Right lobe of liver (tissue), 6 donors: ENCODE results near the gene RCAN3. TPM values are rescaled to one million over a fixed set of nuclear protein-coding genes. Genes with fewer than 3 reads are reported as not detected.
A peak's percentile ranks its signal among the peaks of the same experiment; 100 is the strongest.

Experiments used
- ATAC-seq, 4 donors: fragments of 200-7000 bp; cut with Tn5 transposase; one replicate each; pipeline ENCODE4 v1.9.1; 2020; ENCODE audit warnings: mild to moderate bottlenecking in 4 of 4, moderate library complexity in 4 of 4
- DNase-seq, 3 donors: peaks; one replicate each; pipeline ENCODE4 v3.0.0-alpha.2; 2020
- H3K27ac ChIP-seq, 3 donors: fragments of 200-600 bp; one replicate each; pipeline ENCODE4 v1.8.0; 2022
- H3K27me3 ChIP-seq, 2 donors: fragments of 200-600 bp; one replicate each; pipeline ENCODE4 v1.8.0; 2022
- H3K36me3 ChIP-seq, 4 donors: fragments of 200-600 bp; sonication (generic) in 1 of 4; one replicate each; pipeline versions ENCODE4 v1.5.1 to v1.8.0; 2017 to 2022; ENCODE audit warnings: control low read depth in 1 of 4
- H3K4me1 ChIP-seq, 4 donors: fragments of 200-600 bp; sonication (generic) in 1 of 4; one replicate each; pipeline versions ENCODE4 v1.5.1 to v1.8.0; 2017 to 2022; ENCODE audit warnings: control low read depth in 1 of 4
- H3K4me3 ChIP-seq, 3 donors: fragments of 200-600 bp; one replicate each; pipeline ENCODE4 v1.8.0; 2022
- H3K9me3 ChIP-seq, 4 donors: fragments of 200-600 bp; sonication (generic) in 1 of 4; one replicate each; pipeline versions ENCODE4 v1.5.1 to v1.8.0; 2017 to 2022; ENCODE audit warnings: control low read depth in 1 of 4
- POLR2A ChIP-seq: fragments of 450-650 bp; IDR thresholded peaks from one replicate; pipeline ENCODE4 v1.6.1; 2017; ENCODE audit warnings: antibody characterized with exemption, mild to moderate bottlenecking
- WGBS: methylation state at CpG from one replicate; pipeline ENCODE4 v1.1.6; 2018; ENCODE audit warnings: low coverage, low lambda C conversion rate; ENCODE audit not compliant: insufficient coverage; ENCODE audit errors: missing lambda C conversion rate; 5-methylcytosine and 5-hydroxymethylcytosine counted together
- intact Hi-C, 2 donors: fragments of 100-400 bp; cut with DNase I; formaldehyde crosslinking; loops; one replicate each; pipeline versions ENCODE4 v1.11.2 to v1.14.1; 2022
- total RNA-seq, 6 experiments: library from RNA; depleted of rRNA in 2 of 6; stranded (reverse); fragments of >200 nt in 2 of 6; fragmentation: NEBNext Ultra II Directional in 3 of 6; extraction: Animal tissue kit (Norgen Biotek cat#: 25700) in 3 of 6; gene quantifications; one replicate each; pipeline versions ENCODE4 v1.1.0 to v1.2.4, GENCODE V29; 2016 to 2023
- TF ChIP-seq, protein P1 (sequence below), 4 donors: fragments of 200-600 bp in 3 of 4; fragments of 450-650 bp in 1 of 4; IDR thresholded peaks; one replicate each; pipeline versions ENCODE4 v1.5.1 to v1.8.0; 2016 to 2022; ENCODE audit warnings: antibody characterized with exemption in 4 of 4, mild to moderate bottlenecking in 2 of 4
- donor health status: DM: no; HTN: yes; CAD: no.
- donor health status: DM: no; HTN: no; CAD: no.
- donor health status: DM: no; HTN: no; CAD: no.
- donor health status: DM: no; HTN: yes; CAD: no.
- donor health status: DM: no; HTN: yes; CAD: no.

RCAN3 gene
- total RNA-seq, 6 experiments from 2014 or later, result 1.2 to 3.1 (median 2.1) TPM

DNA sequence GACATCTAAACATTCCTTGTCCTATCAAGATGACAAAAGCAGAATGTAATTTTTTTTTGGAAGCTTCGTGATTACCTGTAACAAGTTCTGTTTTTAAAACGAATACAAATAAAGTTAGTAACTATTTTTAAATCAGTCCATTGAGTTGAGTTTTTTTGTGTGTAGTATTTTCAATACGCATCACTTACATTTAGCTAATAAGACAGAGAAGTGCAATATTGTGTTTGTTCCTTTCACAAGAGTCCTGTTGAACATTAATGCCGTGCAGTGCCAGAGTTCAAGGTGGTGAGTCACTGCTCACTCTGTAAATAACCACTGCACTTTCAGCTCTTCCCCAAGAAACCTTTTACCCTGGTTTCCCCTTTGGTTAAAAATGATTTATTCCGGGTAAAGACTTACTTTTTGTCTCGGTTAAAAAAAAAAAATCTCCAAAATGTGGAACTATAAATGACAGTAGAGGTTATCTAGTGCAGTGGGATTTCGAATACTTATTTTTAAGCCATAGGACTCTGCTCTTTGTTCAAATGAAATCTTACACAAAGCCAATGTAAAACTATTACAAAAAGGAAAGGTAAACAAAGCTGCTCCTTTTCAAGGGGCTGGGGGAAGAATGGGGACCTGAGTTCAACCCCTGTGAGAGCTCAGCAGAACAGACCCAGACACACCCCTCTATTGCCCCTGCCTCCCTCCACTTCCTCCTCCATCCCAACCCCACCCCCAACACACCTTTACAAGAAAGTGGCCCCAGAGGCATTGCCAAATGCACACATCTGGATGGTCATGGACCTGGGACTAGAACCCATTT lies 38.5 kb downstream of the RCAN3 start:
- H3K9me3 ChIP-seq, result no peaks in the 10 kb centered on the region
- intact Hi-C loops, result no loop called here
- peaks cover 0 to 23% (median 10%) of the 10 kb centered on the region in 4 donors for H3K4me1 ChIP-seq
- peak; percentile 85 to 94 (median 94) for ATAC-seq
- H3K4me3 ChIP-seq, result peak overlapping the region in 2 of 3 donors; percentile 9 to 17
- no peaks in the 10 kb centered on the region for H3K36me3 ChIP-seq
- peak overlapping the region; percentile 36 to 86 (median 83) for H3K27ac ChIP-seq
- TF ChIP-seq, protein P1, sequence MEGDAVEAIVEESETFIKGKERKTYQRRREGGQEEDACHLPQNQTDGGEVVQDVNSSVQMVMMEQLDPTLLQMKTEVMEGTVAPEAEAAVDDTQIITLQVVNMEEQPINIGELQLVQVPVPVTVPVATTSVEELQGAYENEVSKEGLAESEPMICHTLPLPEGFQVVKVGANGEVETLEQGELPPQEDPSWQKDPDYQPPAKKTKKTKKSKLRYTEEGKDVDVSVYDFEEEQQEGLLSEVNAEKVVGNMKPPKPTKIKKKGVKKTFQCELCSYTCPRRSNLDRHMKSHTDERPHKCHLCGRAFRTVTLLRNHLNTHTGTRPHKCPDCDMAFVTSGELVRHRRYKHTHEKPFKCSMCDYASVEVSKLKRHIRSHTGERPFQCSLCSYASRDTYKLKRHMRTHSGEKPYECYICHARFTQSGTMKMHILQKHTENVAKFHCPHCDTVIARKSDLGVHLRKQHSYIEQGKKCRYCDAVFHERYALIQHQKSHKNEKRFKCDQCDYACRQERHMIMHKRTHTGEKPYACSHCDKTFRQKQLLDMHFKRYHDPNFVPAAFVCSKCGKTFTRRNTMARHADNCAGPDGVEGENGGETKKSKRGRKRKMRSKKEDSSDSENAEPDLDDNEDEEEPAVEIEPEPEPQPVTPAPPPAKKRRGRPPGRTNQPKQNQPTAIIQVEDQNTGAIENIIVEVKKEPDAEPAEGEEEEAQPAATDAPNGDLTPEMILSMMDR (IDR thresholded peaks at IDR 0.05), result no peak
- TF ChIP-seq POLR2A, result no peak
- WGBS, result 12% methylated on average over 7 of the region's 7 CpGs
- no peaks in the 10 kb centered on the region for H3K27me3 ChIP-seq
- peak in 1 of 3 donors; percentile 81 for DNase-seq

DNA sequence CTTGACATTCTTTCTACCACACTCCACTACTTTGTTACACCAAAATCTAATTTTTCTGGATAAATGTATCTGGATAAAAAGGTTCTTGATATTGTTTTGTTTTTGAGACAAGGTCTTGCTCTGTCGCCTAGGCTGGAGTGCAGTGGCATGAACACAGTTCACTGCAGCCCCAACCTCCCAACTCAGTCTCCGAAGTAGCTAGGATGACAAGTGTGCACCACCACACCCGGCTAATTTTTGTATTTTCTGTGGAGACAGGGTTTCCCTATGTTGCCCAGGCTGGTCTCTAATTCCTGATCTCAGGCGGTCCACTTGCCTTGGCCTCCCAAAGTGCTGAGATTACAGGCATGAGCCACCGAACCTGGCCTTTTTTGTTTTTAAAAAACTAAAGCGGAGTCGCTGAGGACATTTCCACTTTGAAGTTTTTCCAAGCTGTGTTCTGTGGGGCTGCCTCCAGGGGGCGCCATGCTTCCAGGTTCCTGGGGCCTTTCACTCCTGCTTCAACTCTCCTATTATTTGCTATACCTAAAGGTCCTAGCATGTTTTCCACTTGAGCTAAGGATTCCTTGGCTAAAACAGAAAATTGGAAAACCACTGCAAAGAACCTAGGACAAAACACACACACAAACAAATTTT lies 39.2 kb downstream of the RCAN3 start:
- DNase-seq (peak in 2 of 3 donors; percentile 44 to 65), ATAC-seq (peak; percentile 74 to 81 (median 76))
- H3K27ac ChIP-seq, result peak overlapping the region; percentile 36 to 86 (median 83)
- WGBS, result 25% methylated on average over 8 of the region's 8 CpGs
- no peaks in the 10 kb centered on the region for H3K36me3 ChIP-seq
- TF ChIP-seq, protein P1 (IDR thresholded peaks at IDR 0.05), result peak; percentile 63 to 88 (median 76)
- no peak for TF ChIP-seq POLR2A
- H3K27me3 ChIP-seq, result no peaks in the 10 kb centered on the region
- H3K4me3 ChIP-seq, result peak overlapping the region in 2 of 3 donors; percentile 9 to 17
- intact Hi-C loops, result no loop called here
- peaks cover 0 to 23% (median 7%) of the 10 kb centered on the region in 4 donors for H3K4me1 ChIP-seq
- no peaks in the 10 kb centered on the region for H3K9me3 ChIP-seq

DNA sequence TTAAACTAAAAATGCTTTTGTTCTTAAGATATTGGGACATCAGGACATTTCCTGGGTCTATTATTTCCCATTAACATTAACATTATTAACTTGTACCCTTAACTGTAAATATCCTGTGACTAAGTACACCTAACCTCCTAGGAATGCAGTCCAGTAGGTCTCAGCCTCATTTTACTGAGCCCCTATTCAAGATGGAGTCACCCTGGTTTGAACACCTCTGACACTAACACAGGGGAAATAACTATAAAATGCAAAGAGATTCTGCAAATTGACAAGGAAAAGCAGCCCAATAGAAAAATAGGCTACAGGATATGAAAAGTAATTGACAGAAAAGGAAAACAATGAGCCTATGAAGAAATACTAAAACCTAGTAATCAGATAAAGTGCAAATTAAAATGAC lies 41.6 kb downstream of the RCAN3 start:
- H3K27me3 ChIP-seq, result no peaks in the 10 kb centered on the region
- TF ChIP-seq, protein P1 (IDR thresholded peaks at IDR 0.05), result no peak
- TF ChIP-seq POLR2A, result no peak
- intact Hi-C loops, result no loop called here
- DNase-seq, result no peak
- no peak for ATAC-seq
- no peaks in the 10 kb centered on the region for H3K9me3 ChIP-seq
- peaks cover 0 to 29% (median 8%) of the 10 kb centered on the region in 4 donors for H3K4me1 ChIP-seq
- no peaks in the 10 kb centered on the region for H3K36me3 ChIP-seq
- no peak overlapping the region for H3K27ac ChIP-seq
- H3K4me3 ChIP-seq, result no peak overlapping the region

DNA sequence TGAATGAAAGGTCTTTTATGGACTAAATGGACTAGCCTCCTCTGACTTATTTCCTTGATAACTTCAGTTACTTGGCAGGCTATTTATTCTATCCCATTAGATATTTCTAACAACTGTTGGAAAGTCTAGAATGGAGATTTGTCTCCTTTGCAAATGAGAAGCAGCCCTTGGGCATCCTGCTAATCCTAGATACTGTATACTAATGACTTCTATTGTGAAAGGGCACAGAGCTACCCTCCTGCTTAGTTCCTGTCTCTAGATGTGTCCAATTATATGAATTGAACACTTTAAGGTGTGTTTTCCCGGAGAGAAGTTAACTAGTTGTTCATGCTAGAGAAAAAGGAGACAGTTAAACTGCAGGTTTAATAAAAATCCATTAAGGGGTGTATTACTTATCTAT lies 43.0 kb downstream of the RCAN3 start:
- Histone ChIP-seq H3K9me3 (no peaks in the 10 kb centered on the region), H3K4me1 (peaks cover 0 to 28% (median 13%) of the 10 kb centered on the region in 4 donors), H3K27me3 (no peaks in the 10 kb centered on the region), H3K27ac (no peak overlapping the region), H3K36me3 (no peaks in the 10 kb centered on the region), H3K4me3 (no peak overlapping the region)
- ATAC-seq (no peak), DNase-seq (no peak)
- TF ChIP-seq POLR2A, result no peak
- TF ChIP-seq, protein P1 (IDR thresholded peaks at IDR 0.05), result no peak
- intact Hi-C loops, result no loop called here
- 61% methylated on average over 1 of the region's 1 CpG for WGBS
